Measurements from ENCODE around the gene KLHL7.

GRCh38 chr7:23216021-23216420, 110.4 kb downstream of the KLHL7 start:
- TF ChIP-seq RBBP5 (IDR thresholded peaks at IDR 0.05; ENCODE audit: borderline replicate concordance, insufficient read depth, low read length, poor library complexity, severe bottlenecking): no peak
- TF ChIP-seq RAD21 (CRISPR knock-in tag; conservative IDR thresholded peaks at IDR 0.05 in 1 of 2, IDR thresholded peaks at IDR 0.05 in 1 of 2): no peak
- no peak for TF ChIP-seq RCOR1 (IDR thresholded peaks at IDR 0.05; ENCODE audit: borderline replicate concordance in 1 of 2, low read depth in 2 of 2, low read length in 2 of 2)
- TF ChIP-seq ZKSCAN1 (IDR thresholded peaks at IDR 0.05; ENCODE audit: low read depth, low read length): no peak
- TF ChIP-seq, protein P1, sequence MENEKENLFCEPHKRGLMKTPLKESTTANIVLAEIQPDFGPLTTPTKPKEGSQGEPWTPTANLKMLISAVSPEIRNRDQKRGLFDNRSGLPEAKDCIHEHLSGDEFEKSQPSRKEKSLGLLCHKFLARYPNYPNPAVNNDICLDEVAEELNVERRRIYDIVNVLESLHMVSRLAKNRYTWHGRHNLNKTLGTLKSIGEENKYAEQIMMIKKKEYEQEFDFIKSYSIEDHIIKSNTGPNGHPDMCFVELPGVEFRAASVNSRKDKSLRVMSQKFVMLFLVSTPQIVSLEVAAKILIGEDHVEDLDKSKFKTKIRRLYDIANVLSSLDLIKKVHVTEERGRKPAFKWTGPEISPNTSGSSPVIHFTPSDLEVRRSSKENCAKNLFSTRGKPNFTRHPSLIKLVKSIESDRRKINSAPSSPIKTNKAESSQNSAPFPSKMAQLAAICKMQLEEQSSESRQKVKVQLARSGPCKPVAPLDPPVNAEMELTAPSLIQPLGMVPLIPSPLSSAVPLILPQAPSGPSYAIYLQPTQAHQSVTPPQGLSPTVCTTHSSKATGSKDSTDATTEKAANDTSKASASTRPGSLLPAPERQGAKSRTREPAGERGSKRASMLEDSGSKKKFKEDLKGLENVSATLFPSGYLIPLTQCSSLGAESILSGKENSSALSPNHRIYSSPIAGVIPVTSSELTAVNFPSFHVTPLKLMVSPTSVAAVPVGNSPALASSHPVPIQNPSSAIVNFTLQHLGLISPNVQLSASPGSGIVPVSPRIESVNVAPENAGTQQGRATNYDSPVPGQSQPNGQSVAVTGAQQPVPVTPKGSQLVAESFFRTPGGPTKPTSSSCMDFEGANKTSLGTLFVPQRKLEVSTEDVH (IDR thresholded peaks at IDR 0.05; ENCODE audit: low read depth, partially characterized antibody): no peak
- TF ChIP-seq CREM (IDR thresholded peaks at IDR 0.05; ENCODE audit: low read depth): no peak
- TF ChIP-seq, protein P2, sequence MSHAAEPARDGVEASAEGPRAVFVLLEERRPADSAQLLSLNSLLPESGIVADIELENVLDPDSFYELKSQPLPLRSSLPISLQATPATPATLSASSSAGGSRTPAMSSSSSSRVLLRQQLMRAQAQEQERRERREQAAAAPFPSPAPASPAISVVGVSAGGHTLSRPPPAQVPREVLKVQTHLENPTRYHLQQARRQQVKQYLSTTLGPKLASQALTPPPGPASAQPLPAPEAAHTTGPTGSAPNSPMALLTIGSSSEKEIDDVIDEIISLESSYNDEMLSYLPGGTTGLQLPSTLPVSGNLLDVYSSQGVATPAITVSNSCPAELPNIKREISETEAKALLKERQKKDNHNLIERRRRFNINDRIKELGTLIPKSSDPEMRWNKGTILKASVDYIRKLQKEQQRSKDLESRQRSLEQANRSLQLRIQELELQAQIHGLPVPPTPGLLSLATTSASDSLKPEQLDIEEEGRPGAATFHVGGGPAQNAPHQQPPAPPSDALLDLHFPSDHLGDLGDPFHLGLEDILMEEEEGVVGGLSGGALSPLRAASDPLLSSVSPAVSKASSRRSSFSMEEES (CRISPR knock-in tag; IDR thresholded peaks at IDR 0.05): peak; percentile 58
- no peak for TF ChIP-seq THAP12 (CRISPR knock-in tag; IDR thresholded peaks at IDR 0.05)
- TF ChIP-seq, protein P3, sequence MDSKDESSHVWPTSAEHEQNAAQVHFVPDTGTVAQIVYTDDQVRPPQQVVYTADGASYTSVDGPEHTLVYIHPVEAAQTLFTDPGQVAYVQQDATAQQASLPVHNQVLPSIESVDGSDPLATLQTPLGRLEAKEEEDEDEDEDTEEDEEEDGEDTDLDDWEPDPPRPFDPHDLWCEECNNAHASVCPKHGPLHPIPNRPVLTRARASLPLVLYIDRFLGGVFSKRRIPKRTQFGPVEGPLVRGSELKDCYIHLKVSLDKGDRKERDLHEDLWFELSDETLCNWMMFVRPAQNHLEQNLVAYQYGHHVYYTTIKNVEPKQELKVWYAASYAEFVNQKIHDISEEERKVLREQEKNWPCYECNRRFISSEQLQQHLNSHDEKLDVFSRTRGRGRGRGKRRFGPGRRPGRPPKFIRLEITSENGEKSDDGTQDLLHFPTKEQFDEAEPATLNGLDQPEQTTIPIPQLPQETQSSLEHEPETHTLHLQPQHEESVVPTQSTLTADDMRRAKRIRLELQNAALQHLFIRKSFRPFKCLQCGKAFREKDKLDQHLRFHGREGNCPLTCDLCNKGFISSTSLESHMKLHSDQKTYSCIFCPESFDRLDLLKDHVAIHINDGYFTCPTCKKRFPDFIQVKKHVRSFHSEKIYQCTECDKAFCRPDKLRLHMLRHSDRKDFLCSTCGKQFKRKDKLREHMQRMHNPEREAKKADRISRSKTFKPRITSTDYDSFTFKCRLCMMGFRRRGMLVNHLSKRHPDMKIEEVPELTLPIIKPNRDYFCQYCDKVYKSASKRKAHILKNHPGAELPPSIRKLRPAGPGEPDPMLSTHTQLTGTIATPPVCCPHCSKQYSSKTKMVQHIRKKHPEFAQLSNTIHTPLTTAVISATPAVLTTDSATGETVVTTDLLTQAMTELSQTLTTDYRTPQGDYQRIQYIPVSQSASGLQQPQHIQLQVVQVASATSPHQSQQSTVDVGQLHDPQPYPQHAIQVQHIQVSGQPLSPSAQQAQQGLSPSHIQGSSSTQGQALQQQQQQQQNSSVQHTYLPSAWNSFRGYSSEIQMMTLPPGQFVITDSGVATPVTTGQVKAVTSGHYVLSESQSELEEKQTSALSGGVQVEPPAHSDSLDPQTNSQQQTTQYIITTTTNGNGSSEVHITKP (IDR thresholded peaks at IDR 0.05; ENCODE audit: partially characterized antibody): no peak
- TF ChIP-seq PRMT5 (CRISPR knock-in tag; IDR thresholded peaks at IDR 0.05): no peak
- no peak for TF ChIP-seq POLR3A (IDR thresholded peaks at IDR 0.05; ENCODE audit: borderline replicate concordance, extremely low read depth, insufficient read depth, insufficient read length)
- TF ChIP-seq SP1 (CRISPR knock-in tag; IDR thresholded peaks at IDR 0.05): no peak
- no peak for TF ChIP-seq SMAD4 (CRISPR knock-in tag; conservative IDR thresholded peaks at IDR 0.05)
- TF ChIP-seq ZNF589 (CRISPR knock-in tag; IDR thresholded peaks at IDR 0.05; ENCODE audit: low read depth): no peak

Measured in K562 (cell line).